Activated CD8-positive, alpha-beta T cell treated with anti-CD3 and anti-CD28 coated beads for 36 hours (primary cell): ENCODE results near the gene CAPN2. TPM values are rescaled to one million over a fixed set of nuclear protein-coding genes. Genes with fewer than 3 reads are reported as not detected.

ENCODE experiments used
- ATAC-seq: fragments of 200-7000 bp; cut with Tn5 transposase; one replicate; pipeline ENCODE4 v1.10.0; 2021; ENCODE audit warnings: mild to moderate bottlenecking, moderate library complexity
- CTCF ChIA-PET: fragments of 350-600 bp; sonication (Branson Sonifier 250); formaldehyde crosslinking; loops from one replicate; lab custom pipeline; 2021; ENCODE audit warnings: antibody characterized with exemption; lab: Charles Lee
- POLR2A ChIA-PET: fragments of 350-600 bp; sonication (Branson Sonifier 250); formaldehyde crosslinking; loops from one replicate; lab custom pipeline; 2021; ENCODE audit warnings: antibody characterized with exemption; lab: Charles Lee
- DNase-seq: peaks from one replicate; pipeline ENCODE4 v3.0.0-alpha.2; 2020
- H3K27ac Mint-ChIP-seq: one replicate; pipeline ENCODE4 v1.8.0; 2021; ENCODE audit warnings: mild to moderate bottlenecking, mixed read lengths
- H3K27me3 Mint-ChIP-seq: one replicate; pipeline ENCODE4 v1.8.0; 2021; ENCODE audit warnings: mixed read lengths
- H3K36me3 Mint-ChIP-seq: one replicate; pipeline ENCODE4 v1.8.0; 2021; ENCODE audit warnings: low read depth, mixed read lengths
- H3K4me1 Mint-ChIP-seq: one replicate; pipeline ENCODE4 v1.8.0; 2021; ENCODE audit warnings: low read depth, mixed read lengths
- H3K4me3 Mint-ChIP-seq: one replicate; pipeline ENCODE4 v1.8.0; 2021; ENCODE audit warnings: mild to moderate bottlenecking, moderate library complexity, mixed read lengths
- H3K9me3 Mint-ChIP-seq: one replicate; pipeline ENCODE4 v1.8.0; 2021; ENCODE audit warnings: mixed read lengths
- CTCF ChIP-seq: fragments of 200-600 bp; IDR thresholded peaks from one replicate; pipeline ENCODE4 v1.8.0; 2022; ENCODE audit warnings: antibody characterized with exemption, mild to moderate bottlenecking
- intact Hi-C: fragments of 100-400 bp; cut with micrococcal nuclease; formaldehyde crosslinking; loops from one replicate; pipeline ENCODE4 v1.10.0; 2022
- total RNA-seq, 2 experiments: library from RNA; stranded (reverse); gene quantifications; one replicate each; pipeline ENCODE4 v1.2.3, GENCODE V29; 2021

CAPN2 gene
- total RNA-seq, 2 experiments from 2014 or later = 31.5 to 33.6 TPM

DNA sequence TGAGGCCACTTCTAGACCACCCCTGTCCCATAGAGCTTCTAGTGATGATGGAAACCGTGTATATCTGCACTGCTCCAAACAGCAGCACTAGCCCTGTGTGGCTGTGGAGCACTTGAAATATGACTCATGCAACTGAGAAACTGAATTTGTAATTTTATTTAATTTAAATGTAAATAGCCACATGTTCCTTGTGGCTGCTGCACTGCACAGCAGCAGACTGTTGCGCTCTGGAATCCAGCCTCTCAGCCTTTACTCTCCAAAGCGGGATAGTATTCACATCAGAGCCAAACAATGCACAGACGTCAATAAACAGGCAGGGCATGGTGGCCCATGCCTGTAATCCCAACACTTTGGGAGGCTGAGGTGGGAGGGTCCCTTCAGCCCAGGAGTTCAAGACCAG, 12.0 kb downstream of the CAPN2 start:
- DNase-seq (no peak), ATAC-seq (peak; percentile 12)
- intact Hi-C loops = no loop called here
- TF ChIP-seq CTCF = no peak
- POLR2A ChIA-PET = no interaction called here
- Mint-ChIP-seq H3K27me3 (no peaks in the 10 kb centered on the region), H3K4me3 (no peak overlapping the region), H3K36me3 (peaks cover 26% of the 10 kb centered on the region), H3K4me1 (peaks cover 60% of the 10 kb centered on the region), H3K9me3 (no peaks in the 10 kb centered on the region), H3K27ac (peak overlapping the region; percentile 66)
- CTCF ChIA-PET = interaction anchor here (1.2 kb wide), 2 partner anchors 25 to 28 kb away, joined by 3 to 4 read pairs; no protein-coding TSS in a partner anchor

- TF ChIP-seq CTCF = no peak
- Mint-ChIP-seq H3K27ac (peak overlapping the region; percentile 93), H3K27me3 (no peaks in the 10 kb centered on the region), H3K9me3 (no peaks in the 10 kb centered on the region), H3K36me3 (peaks cover 21% of the 10 kb centered on the region), H3K4me3 (no peak overlapping the region), H3K4me1 (peaks cover 61% of the 10 kb centered on the region)
- DNase-seq (no peak), ATAC-seq (no peak)
- POLR2A ChIA-PET = no interaction called here
- intact Hi-C loops = no loop called here
- CTCF ChIA-PET = interaction anchor here (1.1 to 1.2 kb wide), 2 partner anchors 23 to 29 kb away, joined by 3 read pairs; no protein-coding TSS in a partner anchor
Observed at GRCh38 chr1:223725578-223725977, 13.2 kb downstream of the CAPN2 start.

DNA sequence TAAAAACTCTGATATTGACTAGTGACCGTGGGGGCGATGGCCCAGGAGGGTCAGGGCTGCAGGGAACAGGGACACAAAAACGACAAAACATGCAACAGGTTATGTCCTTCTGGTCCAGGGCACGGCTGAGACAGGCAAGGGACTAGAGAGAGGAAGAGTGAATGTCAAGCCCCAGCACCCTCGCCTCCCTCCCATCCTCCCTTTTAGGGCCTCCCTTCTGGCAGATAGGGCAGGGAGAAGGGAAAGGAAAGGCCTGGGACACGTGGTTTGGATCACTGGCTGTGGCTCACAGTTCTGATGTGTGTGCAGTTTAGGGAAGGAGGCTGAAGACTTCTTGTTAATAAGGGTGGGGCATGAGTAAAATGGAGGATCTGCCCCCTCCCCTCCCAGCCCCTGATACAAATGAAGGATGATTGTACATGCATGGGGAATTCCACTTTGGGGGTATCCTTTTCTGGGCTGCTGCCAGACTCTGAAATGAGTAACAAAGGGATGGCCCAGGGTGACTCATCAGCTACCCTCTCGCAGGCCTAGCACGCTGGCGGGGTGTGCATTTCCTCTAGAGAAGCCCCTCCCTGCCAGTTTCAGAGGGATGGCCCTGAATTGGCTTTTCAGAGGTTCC, 14.2 kb downstream of the CAPN2 start:
- ChIA-PET POLR2A (interaction anchor here (1.3 to 3.2 kb wide), 3 partner anchors 11 to 14 kb away, joined by 3 to 11 read pairs (median 4); partner anchors contain the start of gene CAPN2), CTCF (interaction anchor here (1.0 to 3.7 kb wide), 6 partner anchors 14 to 31 kb away, joined by 3 to 23 read pairs (median 6); no protein-coding TSS in a partner anchor)
- Mint-ChIP-seq H3K27ac (peak overlapping the region; percentile 93), H3K36me3 (peaks cover 19% of the 10 kb centered on the region), H3K4me1 (peaks cover 60% of the 10 kb centered on the region), H3K27me3 (no peaks in the 10 kb centered on the region), H3K4me3 (peak overlapping the region; percentile 34), H3K9me3 (no peaks in the 10 kb centered on the region)
- ATAC-seq = peak; percentile 97
- no peak for TF ChIP-seq CTCF
- DNase-seq = peak; percentile 97
- intact Hi-C loops = no loop called here

DNA sequence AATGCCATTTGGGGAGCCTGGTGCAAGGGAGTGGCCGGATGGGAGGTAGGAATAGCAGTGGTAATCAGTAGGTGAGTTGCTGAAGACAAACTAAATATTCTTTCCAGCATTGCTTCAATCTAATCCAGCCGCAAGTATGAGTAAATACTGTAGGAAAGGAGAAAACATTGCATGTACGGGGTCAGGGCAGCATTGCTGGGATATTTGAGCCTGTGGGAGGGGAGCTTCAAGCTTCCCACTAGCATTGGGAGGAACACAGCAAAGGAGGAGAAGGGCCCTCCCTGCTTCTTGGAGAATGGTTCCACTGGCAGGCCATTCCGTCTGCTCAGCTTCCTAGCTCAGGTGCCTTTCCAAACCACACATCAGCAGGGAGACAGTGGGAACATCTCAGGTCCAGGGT, 15.2 kb downstream of the CAPN2 start:
- no peak overlapping the region for H3K4me3 Mint-ChIP-seq
- CTCF ChIA-PET = interaction anchor here (1.0 to 3.7 kb wide), 6 partner anchors 11 to 32 kb away, joined by 3 to 23 read pairs (median 6); no protein-coding TSS in a partner anchor
- H3K4me1 Mint-ChIP-seq = peaks cover 60% of the 10 kb centered on the region
- peak overlapping the region; percentile 93 for H3K27ac Mint-ChIP-seq
- H3K27me3 Mint-ChIP-seq = no peaks in the 10 kb centered on the region
- intact Hi-C loops = no loop called here
- TF ChIP-seq CTCF = no peak
- ATAC-seq (no peak), DNase-seq (no peak)
- H3K36me3 Mint-ChIP-seq = peaks cover 14% of the 10 kb centered on the region
- no peaks in the 10 kb centered on the region for H3K9me3 Mint-ChIP-seq
- POLR2A ChIA-PET = interaction anchor here (1.3 to 3.2 kb wide), 3 partner anchors 12 to 15 kb away, joined by 3 to 11 read pairs (median 4); partner anchors contain the start of gene CAPN2

DNA sequence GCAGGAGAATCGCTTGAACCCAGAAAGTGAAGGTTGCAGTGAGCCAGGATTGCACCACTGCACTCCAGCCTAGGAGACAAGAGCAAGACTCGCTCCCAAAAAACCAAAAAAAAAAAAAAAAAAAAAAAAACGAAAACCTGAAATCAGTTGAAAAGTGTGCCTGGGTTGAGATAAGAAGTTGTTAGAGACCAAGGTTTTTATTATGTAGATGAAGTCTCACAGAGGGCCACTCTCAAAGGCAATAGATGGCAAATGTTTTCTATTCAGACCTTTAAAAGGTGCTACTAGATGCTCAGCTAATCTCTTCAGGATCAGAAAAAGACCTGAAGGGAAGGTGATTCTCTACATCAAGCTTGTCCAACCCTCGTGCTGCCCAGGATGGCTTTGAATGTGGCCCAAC, 17.6 kb downstream of the CAPN2 start:
- Mint-ChIP-seq H3K4me3 (no peak overlapping the region), H3K36me3 (peaks cover 10% of the 10 kb centered on the region), H3K27ac (no peak overlapping the region), H3K27me3 (no peaks in the 10 kb centered on the region), H3K4me1 (peaks cover 51% of the 10 kb centered on the region), H3K9me3 (no peaks in the 10 kb centered on the region)
- no peak for TF ChIP-seq CTCF
- intact Hi-C loops = no loop called here
- POLR2A ChIA-PET = no interaction called here
- ATAC-seq = no peak
- DNase-seq = no peak
- CTCF ChIA-PET = interaction anchor here (3.7 kb wide), 1 partner anchor 19 kb away, joined by 23 read pairs; no protein-coding TSS in a partner anchor
